ENCODE data around the gene ARHGAP25. TPM values are rescaled to one million over a fixed set of nuclear protein-coding genes. Genes with fewer than 3 reads are reported as not detected.
A peak's percentile ranks its signal among the peaks of the same experiment; 100 is the strongest.

Gene ARHGAP25
- total RNA-seq, 1 donor from 2014 or later, result 1.1 TPM

GRCh38 chr2:68809324-68810240 lies 75.0 kb downstream of the ARHGAP25 start:
- H3K36me3 Mint-ChIP-seq, result no peaks in the 10 kb centered on the region
- no peak overlapping the region for H3K27ac Mint-ChIP-seq
- TF ChIP-seq, protein P1, sequence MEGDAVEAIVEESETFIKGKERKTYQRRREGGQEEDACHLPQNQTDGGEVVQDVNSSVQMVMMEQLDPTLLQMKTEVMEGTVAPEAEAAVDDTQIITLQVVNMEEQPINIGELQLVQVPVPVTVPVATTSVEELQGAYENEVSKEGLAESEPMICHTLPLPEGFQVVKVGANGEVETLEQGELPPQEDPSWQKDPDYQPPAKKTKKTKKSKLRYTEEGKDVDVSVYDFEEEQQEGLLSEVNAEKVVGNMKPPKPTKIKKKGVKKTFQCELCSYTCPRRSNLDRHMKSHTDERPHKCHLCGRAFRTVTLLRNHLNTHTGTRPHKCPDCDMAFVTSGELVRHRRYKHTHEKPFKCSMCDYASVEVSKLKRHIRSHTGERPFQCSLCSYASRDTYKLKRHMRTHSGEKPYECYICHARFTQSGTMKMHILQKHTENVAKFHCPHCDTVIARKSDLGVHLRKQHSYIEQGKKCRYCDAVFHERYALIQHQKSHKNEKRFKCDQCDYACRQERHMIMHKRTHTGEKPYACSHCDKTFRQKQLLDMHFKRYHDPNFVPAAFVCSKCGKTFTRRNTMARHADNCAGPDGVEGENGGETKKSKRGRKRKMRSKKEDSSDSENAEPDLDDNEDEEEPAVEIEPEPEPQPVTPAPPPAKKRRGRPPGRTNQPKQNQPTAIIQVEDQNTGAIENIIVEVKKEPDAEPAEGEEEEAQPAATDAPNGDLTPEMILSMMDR (conservative IDR thresholded peaks at IDR 0.05), result no peak
- H3K4me1 Mint-ChIP-seq (ENCODE audit: unreplicated experiment), result peaks cover 7% of the 10 kb centered on the region
- H3K9me3 Mint-ChIP-seq, result no peaks in the 10 kb centered on the region
- no peaks in the 10 kb centered on the region for H3K27me3 Mint-ChIP-seq
- DNase-seq (ENCODE audit: extremely low spot score, unreplicated experiment), result no peak
- H3K4me3 Mint-ChIP-seq, result no peak overlapping the region

DNA sequence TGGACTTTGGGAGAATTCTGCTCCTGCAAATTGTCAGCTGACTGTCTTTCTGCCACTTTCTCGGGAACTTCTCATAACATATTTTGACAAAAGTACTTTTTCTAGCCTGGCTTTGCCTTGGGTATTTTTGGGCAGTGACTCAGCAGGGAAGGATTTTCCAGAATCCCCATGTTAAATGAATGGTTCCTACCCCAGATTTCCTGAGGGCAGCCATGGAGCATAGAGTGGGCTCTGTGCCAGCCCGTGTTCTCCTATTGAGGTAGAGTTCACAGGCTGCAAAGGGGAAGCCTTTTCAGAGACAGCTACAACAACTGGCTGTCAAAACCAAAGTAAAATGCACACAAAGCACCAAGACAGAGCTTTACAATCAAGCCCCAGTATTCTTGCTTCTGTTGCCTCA lies 76.8 kb downstream of the ARHGAP25 start:
- H3K4me3 Mint-ChIP-seq, result no peak overlapping the region
- no peaks in the 10 kb centered on the region for H3K9me3 Mint-ChIP-seq
- no peaks in the 10 kb centered on the region for H3K27me3 Mint-ChIP-seq
- H3K4me1 Mint-ChIP-seq (ENCODE audit: unreplicated experiment), result peaks cover 7% of the 10 kb centered on the region
- no peaks in the 10 kb centered on the region for H3K36me3 Mint-ChIP-seq
- TF ChIP-seq, protein P1 (conservative IDR thresholded peaks at IDR 0.05), result no peak
- H3K27ac Mint-ChIP-seq, result no peak overlapping the region
- DNase-seq (ENCODE audit: extremely low spot score, unreplicated experiment), result no peak

DNA sequence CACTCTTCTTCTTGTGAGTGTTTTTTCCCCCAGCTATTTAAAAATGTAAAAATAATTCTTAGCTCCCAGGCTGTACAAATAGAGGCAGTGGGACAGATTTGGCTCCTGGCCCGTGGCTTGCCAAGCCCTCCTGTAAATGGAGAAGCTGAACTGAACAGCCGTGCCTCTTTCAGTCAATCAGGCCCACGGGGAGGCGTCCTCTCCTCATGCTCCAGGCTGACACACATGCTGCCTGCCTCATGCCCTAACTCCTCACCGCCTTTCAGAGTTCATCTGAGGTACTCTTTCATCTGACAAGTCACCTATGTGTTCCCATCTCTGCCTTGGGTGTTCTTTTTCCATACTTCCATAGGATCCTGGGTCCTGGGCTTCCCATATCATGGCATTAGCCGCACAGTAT lies 77.6 kb downstream of the ARHGAP25 start:
- TF ChIP-seq, protein P1 (conservative IDR thresholded peaks at IDR 0.05), result no peak
- peak; percentile 34 for DNase-seq (ENCODE audit: extremely low spot score, unreplicated experiment)
- Mint-ChIP-seq H3K4me1 (ENCODE audit: unreplicated experiment) (peaks cover 7% of the 10 kb centered on the region), H3K9me3 (no peaks in the 10 kb centered on the region), H3K36me3 (no peaks in the 10 kb centered on the region), H3K27me3 (no peaks in the 10 kb centered on the region), H3K4me3 (no peak overlapping the region), H3K27ac (no peak overlapping the region)

DNA sequence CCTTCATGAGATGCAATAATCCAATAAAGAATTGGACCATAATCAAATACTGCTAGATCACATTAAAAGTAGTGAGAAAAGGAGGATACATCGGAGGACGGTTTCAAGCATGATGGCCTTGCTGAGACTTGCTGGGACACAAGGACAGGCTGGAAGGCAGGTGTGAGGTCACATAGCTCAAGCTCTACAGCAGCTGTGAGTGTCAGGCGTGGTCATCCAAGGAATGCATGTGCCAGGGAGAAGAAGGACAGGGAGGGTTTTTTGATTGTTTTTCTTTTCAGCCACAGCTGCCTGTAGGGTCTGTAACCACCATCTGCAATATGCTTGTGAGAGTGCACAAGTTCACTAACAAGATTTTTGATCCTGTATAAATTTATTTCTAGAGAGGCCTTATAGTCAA lies 79.0 kb downstream of the ARHGAP25 start:
- H3K4me3 Mint-ChIP-seq, result no peak overlapping the region
- H3K9me3 Mint-ChIP-seq, result no peaks in the 10 kb centered on the region
- H3K36me3 Mint-ChIP-seq, result no peaks in the 10 kb centered on the region
- H3K27me3 Mint-ChIP-seq, result no peaks in the 10 kb centered on the region
- H3K27ac Mint-ChIP-seq, result no peak overlapping the region
- DNase-seq (ENCODE audit: extremely low spot score, unreplicated experiment), result no peak
- peaks cover 7% of the 10 kb centered on the region for H3K4me1 Mint-ChIP-seq (ENCODE audit: unreplicated experiment)
- TF ChIP-seq, protein P1 (conservative IDR thresholded peaks at IDR 0.05), result no peak

GRCh38 chr2:68817306-68817705 lies 82.7 kb downstream of the ARHGAP25 start:
- Mint-ChIP-seq H3K27me3 (no peaks in the 10 kb centered on the region), H3K27ac (no peak overlapping the region), H3K36me3 (no peaks in the 10 kb centered on the region), H3K4me3 (no peak overlapping the region), H3K4me1 (ENCODE audit: unreplicated experiment) (no peaks in the 10 kb centered on the region), H3K9me3 (no peaks in the 10 kb centered on the region)
- no peak for DNase-seq (ENCODE audit: extremely low spot score, unreplicated experiment)
- TF ChIP-seq, protein P1 (conservative IDR thresholded peaks at IDR 0.05), result no peak
